CD4-positive, alpha-beta T cell (primary cell): ENCODE measurements around the gene PBXIP1. TPM values are rescaled to one million over a fixed set of nuclear protein-coding genes. Genes with fewer than 3 reads are reported as not detected.
A peak's percentile ranks its signal among the peaks of the same experiment; 100 is the strongest.

ENCODE experiments used
- ATAC-seq: fragments of 200-7000 bp; cut with Tn5 transposase; one replicate; pipeline ENCODE4 v1.10.0; 2022; ENCODE audit warnings: mild to moderate bottlenecking; ENCODE audit not compliant: poor library complexity
- CTCF ChIA-PET: fragments of 350-600 bp; sonication (Branson Sonifier 250); formaldehyde crosslinking; loops from one replicate; lab custom pipeline; 2021; ENCODE audit warnings: antibody characterized with exemption, inconsistent platforms; lab: Charles Lee
- POLR2A ChIA-PET: fragments of 350-600 bp; sonication (Branson Sonifier 250); formaldehyde crosslinking; loops from one replicate; lab custom pipeline; 2021; ENCODE audit warnings: antibody characterized with exemption, inconsistent platforms; lab: Charles Lee
- DNase-seq, 14 experiments: peaks; one replicate each; pipeline ENCODE4 v3.0.0-alpha.2; 2013 to 2020; ENCODE audit warnings: mixed read lengths in 2 of 14
- H3K27ac ChIP-seq, 2 donors: one replicate each; pipeline versions ENCODE4 v1.5.1 to v1.7.0; 2013; ENCODE audit warnings: low read length in 2 of 2, low read depth in 1 of 2, mild to moderate bottlenecking in 1 of 2
- H3K27me3 ChIP-seq, 2 experiments: 1 replicate in 1 of 2; 2 replicates in 1 of 2; pipeline versions ENCODE4 v1.6.1 to v1.7.0; 2013; ENCODE audit warnings: low read length in 2 of 2, control low read depth in 1 of 2, mild to moderate bottlenecking in 1 of 2, moderate library complexity in 1 of 2; ENCODE audit not compliant: insufficient read depth in 2 of 2, control insufficient read depth in 1 of 2
- H3K36me3 ChIP-seq: one replicate; pipeline ENCODE4 v1.6.1; 2013; ENCODE audit warnings: low read length, control low read depth; ENCODE audit not compliant: insufficient read depth
- H3K4me1 ChIP-seq: one replicate; pipeline ENCODE4 v1.6.1; 2013; ENCODE audit warnings: low read length, control low read depth; ENCODE audit not compliant: insufficient read depth
- H3K4me3 ChIP-seq: one replicate; pipeline ENCODE4 v1.5.1; 2013; ENCODE audit warnings: mild to moderate bottlenecking, low read length, moderate library complexity
- H3K9me3 ChIP-seq, 2 experiments: 1 replicate in 1 of 2; 2 replicates in 1 of 2; pipeline versions ENCODE4 v1.6.1 to v1.7.0; 2013; ENCODE audit warnings: low read length in 2 of 2, mild to moderate bottlenecking in 2 of 2, control low read depth in 1 of 2, moderate library complexity in 1 of 2; ENCODE audit not compliant: control insufficient read depth in 1 of 2, insufficient read depth in 1 of 2
- H3K27ac Mint-ChIP-seq: one replicate; pipeline ENCODE4 v1.8.0; 2020; ENCODE audit warnings: mixed read lengths
- H3K27me3 Mint-ChIP-seq: one replicate; pipeline ENCODE4 v1.8.0; 2021; ENCODE audit warnings: mixed read lengths
- H3K36me3 Mint-ChIP-seq: one replicate; pipeline ENCODE4 v1.8.0; 2021; ENCODE audit warnings: low read depth, mixed read lengths
- H3K4me1 Mint-ChIP-seq: one replicate; pipeline ENCODE4 v1.8.0; 2021; ENCODE audit warnings: low read depth, mixed read lengths
- H3K4me3 Mint-ChIP-seq: one replicate; pipeline ENCODE4 v1.8.0; 2020; ENCODE audit warnings: mild to moderate bottlenecking, mixed read lengths
- H3K9me3 Mint-ChIP-seq: one replicate; pipeline ENCODE4 v1.8.0; 2020; ENCODE audit warnings: mixed read lengths
- intact Hi-C, 2 experiments: fragments of 100-400 bp; cut with DNase I in 1 of 2; cut with micrococcal nuclease in 1 of 2; formaldehyde crosslinking; loops; one replicate each; pipeline versions ENCODE4 v1.15.1 to v1.9.0; 2023 to 2025; cut with DNase I, micrococcal nuclease
- total RNA-seq, 174 experiments: library from RNA in 2 of 174; stranded (reverse) in 2 of 174; gene quantifications; one replicate each; pipeline ENCODE4 v1.2.3 and lab custom pipeline; 2021 to 2026
- TF ChIP-seq, protein P1 (sequence below): fragments of 200-600 bp; IDR thresholded peaks from one replicate; pipeline ENCODE4 v1.8.0; 2022; ENCODE audit warnings: antibody characterized with exemption, mild to moderate bottlenecking

PBXIP1 gene
- total RNA-seq, 2 experiments from 2014 or later: 434 to 440 TPM

GRCh38 chr1:154962795-154963330 lies 7.0 kb upstream of the PBXIP1 start:
- H3K4me1 Mint-ChIP-seq: peaks cover 20% of the 10 kb centered on the region
- H3K4me3 Mint-ChIP-seq: peak overlapping the region; percentile 88
- H3K27me3 Mint-ChIP-seq: no peaks in the 10 kb centered on the region
- TF ChIP-seq, protein P1, sequence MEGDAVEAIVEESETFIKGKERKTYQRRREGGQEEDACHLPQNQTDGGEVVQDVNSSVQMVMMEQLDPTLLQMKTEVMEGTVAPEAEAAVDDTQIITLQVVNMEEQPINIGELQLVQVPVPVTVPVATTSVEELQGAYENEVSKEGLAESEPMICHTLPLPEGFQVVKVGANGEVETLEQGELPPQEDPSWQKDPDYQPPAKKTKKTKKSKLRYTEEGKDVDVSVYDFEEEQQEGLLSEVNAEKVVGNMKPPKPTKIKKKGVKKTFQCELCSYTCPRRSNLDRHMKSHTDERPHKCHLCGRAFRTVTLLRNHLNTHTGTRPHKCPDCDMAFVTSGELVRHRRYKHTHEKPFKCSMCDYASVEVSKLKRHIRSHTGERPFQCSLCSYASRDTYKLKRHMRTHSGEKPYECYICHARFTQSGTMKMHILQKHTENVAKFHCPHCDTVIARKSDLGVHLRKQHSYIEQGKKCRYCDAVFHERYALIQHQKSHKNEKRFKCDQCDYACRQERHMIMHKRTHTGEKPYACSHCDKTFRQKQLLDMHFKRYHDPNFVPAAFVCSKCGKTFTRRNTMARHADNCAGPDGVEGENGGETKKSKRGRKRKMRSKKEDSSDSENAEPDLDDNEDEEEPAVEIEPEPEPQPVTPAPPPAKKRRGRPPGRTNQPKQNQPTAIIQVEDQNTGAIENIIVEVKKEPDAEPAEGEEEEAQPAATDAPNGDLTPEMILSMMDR: no peak
- POLR2A ChIA-PET: interaction anchor here (1.1 to 3.2 kb wide), 4 partner anchors 10 to 57 kb away, joined by 3 to 28 read pairs (median 14); partner anchors contain the start of gene CKS1B
- Histone ChIP-seq H3K36me3 (peaks cover 64% of the 10 kb centered on the region), H3K9me3 (no peaks in the 10 kb centered on the region), H3K4me1 (peaks cover 52% of the 10 kb centered on the region), H3K27me3 (no peaks in the 10 kb centered on the region), H3K27ac (peak overlapping the region; percentile 88 to 95), H3K4me3 (no peak overlapping the region)
- no peaks in the 10 kb centered on the region for H3K9me3 Mint-ChIP-seq
- H3K27ac Mint-ChIP-seq: peak overlapping the region; percentile 91
- CTCF ChIA-PET: interaction anchor here (2.1 to 5.6 kb wide), 6 partner anchors 11 to 99 kb away, joined by 8 to 47 read pairs (median 20); partner anchors contain the start of genes CKS1B, FLAD1 and PMVK
- DNase-seq (no peak), ATAC-seq (no peak)
- H3K36me3 Mint-ChIP-seq: peaks cover 69% of the 10 kb centered on the region
- intact Hi-C loops: loop anchor here (1.0 to 5.0 kb wide), 4 partner anchors 36 to 99 kb away; partner anchors contain the start of gene EFNA4 (in 1 of the 2)

DNA sequence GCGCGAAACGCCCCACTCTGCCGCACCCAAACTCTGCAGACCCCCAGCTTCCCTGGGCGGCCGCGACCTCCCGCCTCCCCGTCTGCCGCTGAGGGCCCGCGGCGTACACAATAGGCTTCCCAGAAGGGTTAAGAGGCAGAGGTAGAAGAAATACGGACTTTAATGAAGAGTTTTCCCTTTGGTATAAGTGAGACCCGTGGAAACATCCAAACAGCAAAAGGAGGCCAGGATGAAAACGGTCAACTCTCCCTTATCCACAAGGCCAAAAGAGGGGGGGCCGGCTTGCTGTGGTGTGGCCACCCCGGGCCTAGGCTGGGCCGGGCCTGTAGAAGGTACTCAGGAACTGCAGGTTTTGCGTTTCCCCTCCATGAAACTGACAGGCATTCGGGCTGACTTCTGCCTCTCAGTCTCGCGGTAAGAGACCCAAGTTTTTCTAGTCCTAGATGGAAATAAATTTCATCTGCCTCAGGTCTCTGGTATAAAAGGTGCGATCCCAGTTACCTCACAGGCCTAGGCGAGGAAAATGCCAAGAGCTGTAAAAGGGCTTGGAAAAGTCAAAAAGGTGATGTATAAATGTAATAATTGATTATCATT lies 6.4 kb upstream of the PBXIP1 start:
- Mint-ChIP-seq H3K4me3 (peak overlapping the region; percentile 88), H3K36me3 (peaks cover 63% of the 10 kb centered on the region), H3K4me1 (peaks cover 20% of the 10 kb centered on the region)

More for the DNA sequence above, 6.4 kb upstream of the PBXIP1 start:
- H3K27me3 Mint-ChIP-seq: no peaks in the 10 kb centered on the region
- Histone ChIP-seq H3K4me1 (peaks cover 53% of the 10 kb centered on the region), H3K27ac (peak overlapping the region; percentile 88 to 95), H3K27me3 (no peaks in the 10 kb centered on the region), H3K9me3 (no peaks in the 10 kb centered on the region), H3K4me3 (peak overlapping the region; percentile 68), H3K36me3 (peaks cover 62% of the 10 kb centered on the region)
- DNase-seq (peak in 2 of 14 experiments; percentile 49 to 54), ATAC-seq (peak; percentile 14)
- CTCF ChIA-PET: interaction anchor here (0.8 to 5.6 kb wide), 12 partner anchors 12 to 123 kb away, joined by 4 to 47 read pairs (median 6); partner anchors contain the start of genes CKS1B, FLAD1 and PMVK
- POLR2A ChIA-PET: interaction anchor here (1.1 to 3.2 kb wide), 12 partner anchors 8 to 123 kb away, joined by 3 to 28 read pairs (median 9); partner anchors contain the start of genes ADAM15, CKS1B, FLAD1 and PMVK
- intact Hi-C loops: loop anchor here (1.0 to 5.0 kb wide), 4 partner anchors 37 to 100 kb away; partner anchors contain the start of gene EFNA4 (in 1 of the 2)
- H3K9me3 Mint-ChIP-seq: no peaks in the 10 kb centered on the region
- TF ChIP-seq, protein P1: no peak
- H3K27ac Mint-ChIP-seq: peak overlapping the region; percentile 91
